IgD-negative memory B cell (primary cell): Measurements from ENCODE around the gene TRMT10A. TPM values are rescaled to one million over a fixed set of nuclear protein-coding genes. Genes with fewer than 3 reads are reported as not detected.

ENCODE experiments used
- H3K27ac Mint-ChIP-seq, 3 donors: one replicate each; pipeline ENCODE4 v1.8.0; 2020 to 2022; ENCODE audit warnings: mild to moderate bottlenecking in 3 of 3, mixed read lengths in 3 of 3, moderate library complexity in 1 of 3
- H3K27me3 Mint-ChIP-seq: one replicate; pipeline ENCODE4 v1.8.0; 2021; ENCODE audit warnings: mixed read lengths
- H3K36me3 Mint-ChIP-seq: one replicate; pipeline ENCODE4 v1.8.0; 2020; ENCODE audit warnings: mild to moderate bottlenecking, mixed read lengths
- H3K4me1 Mint-ChIP-seq, 3 donors: one replicate each; pipeline ENCODE4 v1.8.0; 2020 to 2022; ENCODE audit warnings: mixed read lengths in 3 of 3, mild to moderate bottlenecking in 1 of 3
- H3K4me3 Mint-ChIP-seq, 4 donors: one replicate each; pipeline ENCODE4 v1.8.0; 2020 to 2022; ENCODE audit warnings: mild to moderate bottlenecking in 4 of 4, mixed read lengths in 4 of 4, moderate library complexity in 3 of 4
- H3K9me3 Mint-ChIP-seq, 3 donors: one replicate each; pipeline ENCODE4 v1.8.0; 2020 to 2021; ENCODE audit warnings: mixed read lengths in 3 of 3, mild to moderate bottlenecking in 1 of 3
- polyA plus RNA-seq: library from polyadenylated mRNA; unstranded; fragments of 300-500 nt; fragmentation: Illumina TruSeq; gene quantifications from one replicate; pipeline ENCODE4 v1.2.3, GENCODE V29; 2021

Gene TRMT10A, protein sequence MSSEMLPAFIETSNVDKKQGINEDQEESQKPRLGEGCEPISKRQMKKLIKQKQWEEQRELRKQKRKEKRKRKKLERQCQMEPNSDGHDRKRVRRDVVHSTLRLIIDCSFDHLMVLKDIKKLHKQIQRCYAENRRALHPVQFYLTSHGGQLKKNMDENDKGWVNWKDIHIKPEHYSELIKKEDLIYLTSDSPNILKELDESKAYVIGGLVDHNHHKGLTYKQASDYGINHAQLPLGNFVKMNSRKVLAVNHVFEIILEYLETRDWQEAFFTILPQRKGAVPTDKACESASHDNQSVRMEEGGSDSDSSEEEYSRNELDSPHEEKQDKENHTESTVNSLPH
- 2.3 TPM for polyA plus RNA-seq

DNA sequence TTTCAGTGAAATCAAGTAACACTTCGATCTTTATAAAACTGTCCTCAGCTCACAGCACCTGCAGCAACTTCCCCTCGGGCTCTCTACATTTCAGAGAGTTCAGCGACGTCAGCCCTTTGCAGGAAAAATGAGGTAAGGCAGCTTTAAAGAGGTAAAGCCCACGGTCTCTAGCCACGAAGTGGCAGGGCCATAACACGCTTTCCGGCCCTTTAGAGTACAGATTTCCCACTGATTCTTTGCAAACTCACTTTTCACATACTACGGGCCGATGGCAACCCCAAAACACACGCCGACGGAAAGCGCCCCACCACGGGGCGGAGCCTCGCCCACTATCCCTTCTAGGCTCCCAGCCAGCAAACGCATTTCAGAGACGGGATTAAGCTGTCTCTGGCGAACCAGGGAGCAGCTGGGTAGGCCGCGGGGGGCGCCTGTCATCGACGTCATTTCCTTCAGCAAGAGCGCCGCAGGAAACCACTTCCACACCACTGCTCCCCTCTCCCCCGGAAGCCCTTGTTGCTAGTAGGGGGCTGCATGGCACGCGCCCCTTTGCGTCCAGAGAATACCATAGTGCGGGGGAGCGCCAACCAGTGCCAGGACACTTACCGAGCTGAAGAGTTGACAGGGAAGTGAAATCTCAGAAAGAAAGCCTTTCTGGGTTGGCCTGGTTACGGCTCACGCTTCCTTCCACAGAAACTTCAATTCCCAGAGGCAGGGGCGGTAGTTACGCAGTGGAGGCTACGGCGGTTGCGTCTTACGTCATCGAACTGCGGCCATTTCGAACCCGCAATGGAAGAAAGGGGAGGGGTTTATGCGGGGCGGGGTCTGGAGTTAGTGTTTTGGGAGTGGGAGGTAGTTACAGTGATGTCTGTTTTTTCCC is at the start of gene TRMT10A:
TSS of gene TRMT10A (minus strand) at position 730 of the 877 bp plus-strand sequence. CDS start 4,701 bp downstream, outside the sequence.
- peaks cover 1% of the 10 kb centered on the region for H3K36me3 Mint-ChIP-seq
- H3K27ac Mint-ChIP-seq, result peak within 1 kb of the TSS; percentile 100
- peaks cover 13 to 20% (median 14%) of the 10 kb centered on the region in 3 donors for H3K4me1 Mint-ChIP-seq
- H3K9me3 Mint-ChIP-seq, result no peaks in the 10 kb centered on the region
- H3K4me3 Mint-ChIP-seq, result peak within 1 kb of the TSS; percentile 98 to 100 (median 99)
- H3K27me3 Mint-ChIP-seq, result no peaks in the 10 kb centered on the region

- Mint-ChIP-seq H3K27me3 (peaks cover 2% of the 10 kb centered on the region), H3K4me3 (no peak overlapping the region), H3K9me3 (no peaks in the 10 kb centered on the region), H3K27ac (no peak overlapping the region), H3K4me1 (no peaks in the 10 kb centered on the region), H3K36me3 (no peaks in the 10 kb centered on the region)
These were observed 48.9 kb upstream of the TRMT10A start for GRCh38 chr4:99612704-99613103.

DNA sequence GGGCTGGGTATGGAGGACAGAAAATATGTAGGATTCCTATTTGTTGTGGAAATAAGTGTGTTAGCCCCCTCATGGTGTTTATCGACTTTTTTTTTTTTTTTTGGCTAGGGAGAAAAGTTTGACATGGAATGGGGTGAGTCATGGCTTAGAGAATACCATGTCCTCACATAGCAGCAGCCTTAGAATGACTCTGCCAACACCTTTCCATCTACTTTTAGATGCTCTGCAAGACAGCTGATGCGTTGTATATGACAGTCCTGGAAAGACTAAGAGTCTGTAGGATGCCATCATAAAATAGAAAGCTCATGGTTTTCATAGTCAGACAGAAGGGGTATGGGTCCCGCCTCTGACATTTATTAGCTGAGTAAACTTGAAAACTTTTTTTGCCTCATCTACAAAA is 48.4 kb upstream of the TRMT10A start:
- Mint-ChIP-seq H3K4me1 (no peaks in the 10 kb centered on the region), H3K4me3 (no peak overlapping the region), H3K9me3 (no peaks in the 10 kb centered on the region), H3K27ac (no peak overlapping the region), H3K27me3 (peaks cover 3% of the 10 kb centered on the region), H3K36me3 (no peaks in the 10 kb centered on the region)

GRCh38 chr4:99610605-99611175 is 46.9 kb upstream of the TRMT10A start:
- H3K36me3 Mint-ChIP-seq, result no peaks in the 10 kb centered on the region
- H3K9me3 Mint-ChIP-seq, result no peaks in the 10 kb centered on the region
- no peaks in the 10 kb centered on the region for H3K4me1 Mint-ChIP-seq
- H3K4me3 Mint-ChIP-seq, result no peak overlapping the region
- H3K27me3 Mint-ChIP-seq, result peaks cover 3% of the 10 kb centered on the region
- H3K27ac Mint-ChIP-seq, result no peak overlapping the region

GRCh38 chr4:99608417-99608816 is 44.6 kb upstream of the TRMT10A start:
- Mint-ChIP-seq H3K4me1 (no peaks in the 10 kb centered on the region), H3K27me3 (peaks cover 3% of the 10 kb centered on the region), H3K9me3 (no peaks in the 10 kb centered on the region), H3K27ac (no peak overlapping the region), H3K4me3 (no peak overlapping the region), H3K36me3 (no peaks in the 10 kb centered on the region)

- H3K36me3 Mint-ChIP-seq, result no peaks in the 10 kb centered on the region
- no peak overlapping the region for H3K4me3 Mint-ChIP-seq
- no peaks in the 10 kb centered on the region for H3K9me3 Mint-ChIP-seq
- no peak overlapping the region for H3K27ac Mint-ChIP-seq
- peaks cover 1% of the 10 kb centered on the region for H3K27me3 Mint-ChIP-seq
- H3K4me1 Mint-ChIP-seq, result no peaks in the 10 kb centered on the region
These were observed 42.9 kb upstream of the TRMT10A start for GRCh38 chr4:99606716-99607115.

- Mint-ChIP-seq H3K36me3 (no peaks in the 10 kb centered on the region), H3K4me3 (no peak overlapping the region), H3K4me1 (no peaks in the 10 kb centered on the region), H3K27ac (peak overlapping the region in 1 of 3 donors; percentile 10), H3K9me3 (no peaks in the 10 kb centered on the region), H3K27me3 (no peaks in the 10 kb centered on the region)
These were observed 31.0 kb upstream of the TRMT10A start for GRCh38 chr4:99594818-99595217.

DNA sequence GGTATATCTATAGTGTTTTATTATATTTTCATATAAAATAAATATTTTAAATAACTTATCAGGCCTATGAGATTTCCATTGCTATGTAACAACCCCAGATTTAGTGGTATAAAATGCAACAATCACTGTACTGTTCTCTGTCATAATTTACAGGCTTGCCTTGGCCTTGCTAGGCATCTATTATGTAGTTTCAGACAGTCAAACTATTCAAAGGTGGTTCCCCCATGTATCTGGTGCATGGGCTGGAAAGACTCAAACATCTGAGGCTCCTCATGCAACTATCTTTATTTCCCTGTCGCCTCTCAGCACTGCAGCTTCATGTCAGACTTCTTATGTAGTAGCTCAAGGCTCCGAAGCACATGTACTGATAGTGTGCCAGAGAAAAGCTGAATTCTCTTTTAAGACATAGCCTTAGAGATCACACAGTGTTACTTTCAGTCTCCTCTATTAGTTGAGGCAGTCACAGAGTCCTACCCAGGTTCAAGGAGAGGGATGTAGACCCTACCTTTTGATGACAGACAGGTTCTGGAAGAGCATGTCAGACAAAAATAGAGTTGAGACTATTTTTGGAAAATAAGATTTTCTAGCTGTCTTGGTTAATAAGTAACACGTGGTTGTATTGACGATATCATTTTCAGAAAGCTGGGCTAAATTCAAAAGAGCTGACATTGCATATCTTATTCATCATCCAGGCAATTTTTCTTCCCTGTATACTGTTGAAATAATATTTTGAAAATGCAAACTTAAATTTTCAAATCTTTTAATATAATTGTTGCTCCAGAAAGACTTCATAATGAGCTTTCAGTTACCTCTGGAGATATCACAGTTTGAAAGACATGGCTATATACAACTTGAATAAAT is 30.2 kb upstream of the TRMT10A start:
- Mint-ChIP-seq H3K36me3 (no peaks in the 10 kb centered on the region), H3K27ac (no peak overlapping the region), H3K9me3 (no peaks in the 10 kb centered on the region), H3K27me3 (no peaks in the 10 kb centered on the region), H3K4me1 (no peaks in the 10 kb centered on the region), H3K4me3 (no peak overlapping the region)

DNA sequence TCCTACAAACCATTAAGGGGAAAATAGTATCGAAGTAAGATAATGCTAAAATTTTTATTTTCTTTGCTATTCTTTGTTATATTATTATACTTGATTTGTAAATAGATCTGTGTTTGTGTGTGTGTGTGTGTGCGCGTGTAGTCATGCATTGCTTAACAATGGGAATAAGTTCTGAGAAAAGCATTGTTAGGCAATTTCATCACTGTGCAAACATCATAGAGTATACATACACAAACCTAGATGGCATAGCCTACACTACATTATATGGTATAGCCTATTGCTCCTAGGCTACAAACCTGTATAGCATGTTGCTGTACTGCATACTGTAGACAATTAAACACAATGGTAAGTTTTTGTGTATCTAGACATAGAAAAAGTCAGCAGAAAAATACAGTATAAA is 27.9 kb upstream of the TRMT10A start:
- no peak overlapping the region for H3K4me3 Mint-ChIP-seq
- H3K36me3 Mint-ChIP-seq, result no peaks in the 10 kb centered on the region
- H3K9me3 Mint-ChIP-seq, result no peaks in the 10 kb centered on the region
- H3K4me1 Mint-ChIP-seq, result no peaks in the 10 kb centered on the region
- H3K27me3 Mint-ChIP-seq, result no peaks in the 10 kb centered on the region
- H3K27ac Mint-ChIP-seq, result no peak overlapping the region

GRCh38 chr4:99587803-99588202 is 24.0 kb upstream of the TRMT10A start:
- Mint-ChIP-seq H3K4me1 (no peaks in the 10 kb centered on the region), H3K27me3 (no peaks in the 10 kb centered on the region), H3K27ac (no peak overlapping the region), H3K4me3 (no peak overlapping the region), H3K9me3 (no peaks in the 10 kb centered on the region), H3K36me3 (no peaks in the 10 kb centered on the region)

- no peak overlapping the region for H3K27ac Mint-ChIP-seq
- H3K4me1 Mint-ChIP-seq, result no peaks in the 10 kb centered on the region
- H3K9me3 Mint-ChIP-seq, result no peaks in the 10 kb centered on the region
- H3K36me3 Mint-ChIP-seq, result no peaks in the 10 kb centered on the region
- H3K4me3 Mint-ChIP-seq, result no peak overlapping the region
- H3K27me3 Mint-ChIP-seq, result no peaks in the 10 kb centered on the region
These were observed 23.5 kb upstream of the TRMT10A start for GRCh38 chr4:99587309-99587708.

DNA sequence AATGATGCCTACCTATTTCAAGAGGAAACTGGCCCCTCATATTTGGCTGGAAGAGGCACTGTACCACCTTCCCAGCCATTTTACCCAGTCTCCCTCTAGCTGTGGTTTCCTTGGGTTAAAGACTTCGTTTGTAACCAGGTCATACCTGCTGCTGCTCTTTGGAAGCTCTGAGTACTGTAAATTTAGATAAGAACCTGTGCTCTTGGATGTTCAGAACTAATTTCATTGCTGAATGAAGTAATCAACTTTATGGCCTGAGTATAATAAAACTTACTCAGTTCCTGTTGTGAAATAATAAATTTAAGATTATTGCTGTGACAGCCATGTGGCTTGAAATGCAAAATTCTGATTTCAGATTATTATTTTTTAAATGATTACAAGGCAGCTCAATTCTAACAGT is 23.0 kb upstream of the TRMT10A start:
- no peaks in the 10 kb centered on the region for H3K4me1 Mint-ChIP-seq

GRCh38 chr4:99586322-99586721 is 22.5 kb upstream of the TRMT10A start:
- H3K36me3 Mint-ChIP-seq, result no peaks in the 10 kb centered on the region

More for the DNA sequence above, 23.0 kb upstream of the TRMT10A start:
- Mint-ChIP-seq H3K9me3 (no peaks in the 10 kb centered on the region), H3K27ac (no peak overlapping the region), H3K36me3 (no peaks in the 10 kb centered on the region), H3K4me3 (no peak overlapping the region), H3K27me3 (peaks cover 4% of the 10 kb centered on the region)

DNA sequence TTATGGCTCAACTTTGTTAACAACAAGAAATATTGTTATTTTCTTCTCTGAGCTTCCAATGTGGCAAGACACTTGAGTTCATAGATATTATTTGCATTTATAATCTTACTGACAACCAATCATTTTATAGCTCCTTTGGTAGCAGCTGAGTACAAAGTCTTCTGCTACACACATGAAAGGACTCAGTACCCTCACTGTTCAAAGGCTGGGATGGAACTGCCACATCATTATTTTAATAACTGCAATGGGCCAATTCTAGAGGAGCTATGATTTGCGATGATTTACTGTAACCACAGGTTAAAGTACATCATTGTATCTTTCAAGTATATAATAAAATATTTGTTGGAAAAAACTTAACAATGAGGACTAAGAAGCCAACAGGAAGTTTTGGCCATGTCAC is 21.7 kb upstream of the TRMT10A start:
- no peaks in the 10 kb centered on the region for H3K36me3 Mint-ChIP-seq
- H3K27ac Mint-ChIP-seq, result no peak overlapping the region
- peaks cover 4% of the 10 kb centered on the region for H3K27me3 Mint-ChIP-seq
- no peak overlapping the region for H3K4me3 Mint-ChIP-seq
- no peaks in the 10 kb centered on the region for H3K4me1 Mint-ChIP-seq
- H3K9me3 Mint-ChIP-seq, result no peaks in the 10 kb centered on the region

More at GRCh38 chr4:99586322-99586721, 22.5 kb upstream of the TRMT10A start:
- Mint-ChIP-seq H3K4me3 (no peak overlapping the region), H3K27ac (no peak overlapping the region), H3K4me1 (no peaks in the 10 kb centered on the region), H3K27me3 (peaks cover 4% of the 10 kb centered on the region), H3K9me3 (no peaks in the 10 kb centered on the region)
